HG02623 (cell line): ENCODE measurements around the gene PHC2.

ENCODE experiments used
- ATAC-seq: cut with Tn5 transposase; IDR thresholded peaks from one replicate; pipeline ENCODE4 v1.9.1; 2021; ENCODE audit warnings: moderate library complexity; ENCODE audit not compliant: unreplicated experiment

PHC2 gene

GRCh38 chr1:33424205-33424604 lies 6.7 kb downstream of the PHC2 start:
- ATAC-seq = no peak

DNA sequence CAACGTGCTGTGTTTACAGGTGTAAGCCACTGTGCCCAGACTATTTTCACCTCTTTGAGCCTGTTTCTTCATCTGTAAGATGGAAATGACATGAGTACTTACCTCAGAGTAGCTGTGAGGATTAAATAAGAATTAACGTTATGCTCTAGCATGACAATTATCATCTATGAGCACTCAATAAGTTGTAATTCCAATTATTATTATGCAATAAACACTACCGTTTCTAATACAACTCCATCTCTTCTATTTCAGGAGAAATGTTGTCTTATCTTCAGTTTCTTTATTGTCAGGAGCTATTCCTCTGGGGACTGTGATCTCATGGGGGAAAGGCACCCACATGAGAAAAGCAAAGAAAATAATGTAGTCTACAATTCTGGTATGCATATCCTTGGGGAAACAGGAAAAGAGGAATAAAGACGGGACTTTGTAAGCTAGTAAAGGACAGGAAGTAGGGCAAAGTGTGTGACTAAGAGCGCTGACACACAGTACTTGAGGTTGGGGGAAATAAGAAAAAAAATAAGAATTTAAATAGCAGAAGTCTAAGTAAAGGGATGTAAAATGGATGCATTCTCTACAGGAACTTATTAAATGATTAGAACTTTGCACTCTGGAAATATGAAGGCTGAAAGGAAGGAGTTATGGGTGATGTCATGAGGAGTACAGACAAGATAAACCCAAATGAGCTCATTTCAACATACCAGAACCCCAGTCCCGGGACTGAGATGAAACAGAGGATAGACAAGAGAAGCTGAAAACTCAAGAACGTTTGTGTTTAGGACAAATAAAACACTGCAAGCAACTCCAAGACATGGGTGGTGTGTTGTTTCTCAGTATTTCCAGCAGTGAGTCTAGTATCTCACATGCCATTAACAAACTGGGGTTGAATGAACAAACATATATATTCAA lies 9.8 kb downstream of the PHC2 start:
- ATAC-seq = no peak

GRCh38 chr1:33418811-33419210 lies 12.1 kb downstream of the PHC2 start:
- ATAC-seq = no peak

DNA sequence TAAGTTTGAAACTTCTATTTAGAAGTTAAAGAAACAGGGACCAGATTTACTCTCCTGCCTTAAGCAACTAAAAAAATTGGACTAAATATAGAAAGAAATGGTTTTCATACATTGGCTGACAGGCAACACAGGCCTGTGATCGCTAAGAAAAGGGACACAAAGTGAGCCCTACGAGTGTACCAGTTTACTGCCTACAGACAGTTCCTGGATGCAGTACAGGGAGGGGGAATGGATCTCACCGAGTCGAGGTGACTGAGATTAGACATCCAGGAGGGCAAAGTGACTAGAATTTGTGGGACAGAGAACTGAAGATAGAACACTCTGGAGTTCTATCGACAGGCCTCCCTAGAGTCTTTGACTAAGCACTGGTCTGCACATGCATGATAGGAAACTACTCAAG lies 16.0 kb downstream of the PHC2 start:
- ATAC-seq = no peak

DNA sequence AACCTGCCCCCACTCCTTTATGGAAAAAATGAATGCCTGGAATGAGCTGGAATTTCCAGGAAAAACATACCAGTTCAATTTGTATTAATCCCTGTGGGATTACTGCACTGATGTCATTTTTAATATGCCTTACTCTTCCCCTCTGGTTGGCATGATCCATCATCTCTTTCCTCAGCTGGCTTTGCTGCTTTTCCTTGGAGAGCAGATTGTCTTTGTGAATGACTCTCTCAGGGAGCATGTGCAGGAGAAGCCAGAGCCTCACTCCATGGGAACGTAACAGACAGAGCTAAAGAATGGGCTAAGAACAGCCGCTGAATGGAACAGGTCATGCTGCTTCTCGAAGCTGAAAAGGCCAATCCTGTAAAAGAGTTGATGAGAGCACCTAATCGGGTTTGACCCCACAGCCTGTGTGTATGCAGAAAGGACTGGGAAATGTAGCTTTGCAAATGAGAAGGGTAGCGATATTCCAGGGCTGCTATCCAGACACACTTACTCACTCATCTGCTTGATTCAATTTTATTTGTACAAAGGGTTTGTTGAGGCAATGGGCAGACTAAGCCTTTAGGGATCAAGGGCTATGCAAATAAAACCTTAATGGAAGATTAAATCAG lies 20.7 kb downstream of the PHC2 start:
- ATAC-seq = no peak

- no peak for ATAC-seq
These were observed 22.8 kb downstream of the PHC2 start for GRCh38 chr1:33408093-33408436.

DNA sequence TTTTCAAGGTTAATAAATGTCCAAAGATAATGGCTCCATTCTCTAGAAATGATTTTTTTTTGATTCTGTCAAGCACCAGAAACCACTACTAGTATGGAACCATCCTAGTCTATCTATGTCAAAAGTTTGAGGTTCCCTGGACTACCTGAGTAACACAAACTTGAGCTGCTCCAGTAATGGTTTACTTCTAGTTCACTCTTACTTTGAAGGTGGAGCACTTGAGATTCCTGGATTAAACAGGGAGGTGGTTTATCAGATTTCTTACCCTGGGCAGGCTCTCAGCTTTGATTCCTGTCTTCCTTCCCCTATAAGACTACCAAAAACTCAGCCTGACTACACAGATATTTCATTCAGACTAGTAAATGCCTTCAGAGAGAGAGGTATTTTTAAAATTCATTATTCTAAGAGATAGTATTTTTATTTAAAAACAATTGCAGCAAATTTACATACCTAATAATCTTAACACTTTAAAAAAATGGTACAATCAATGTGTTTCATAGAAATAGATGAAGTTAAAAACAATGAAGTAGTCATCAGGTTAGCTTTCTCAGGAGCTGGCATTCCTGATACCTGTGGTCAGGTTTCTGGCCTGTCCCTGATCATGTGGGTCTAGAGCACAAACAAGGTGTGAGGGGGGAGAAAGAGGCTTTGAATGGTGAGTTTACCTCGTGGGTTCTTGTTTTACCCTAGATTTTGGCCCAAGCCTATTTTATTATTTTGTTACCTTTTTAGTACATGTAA lies 23.4 kb downstream of the PHC2 start:
- ATAC-seq = no peak

GRCh38 chr1:33402206-33402605 lies 28.7 kb downstream of the PHC2 start:
- ATAC-seq = no peak

DNA sequence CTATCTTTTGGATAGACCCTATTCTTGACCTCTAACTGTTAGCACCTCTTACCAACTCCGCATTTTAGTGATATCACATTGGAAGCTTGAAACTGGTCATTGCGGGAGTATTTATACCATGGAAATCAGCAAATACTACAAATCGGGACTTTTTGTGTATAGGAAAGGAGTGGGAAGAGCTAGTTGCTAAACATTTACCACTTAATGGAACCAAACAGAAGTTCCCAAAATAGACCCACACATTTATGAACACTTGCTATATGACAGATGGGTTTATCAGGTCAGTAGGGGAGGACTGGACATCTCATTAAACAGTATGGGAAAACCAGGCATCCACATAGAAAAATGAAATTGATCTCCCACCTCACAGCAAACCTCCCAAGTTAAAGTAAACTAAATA lies 29.4 kb downstream of the PHC2 start:
- ATAC-seq = no peak

DNA sequence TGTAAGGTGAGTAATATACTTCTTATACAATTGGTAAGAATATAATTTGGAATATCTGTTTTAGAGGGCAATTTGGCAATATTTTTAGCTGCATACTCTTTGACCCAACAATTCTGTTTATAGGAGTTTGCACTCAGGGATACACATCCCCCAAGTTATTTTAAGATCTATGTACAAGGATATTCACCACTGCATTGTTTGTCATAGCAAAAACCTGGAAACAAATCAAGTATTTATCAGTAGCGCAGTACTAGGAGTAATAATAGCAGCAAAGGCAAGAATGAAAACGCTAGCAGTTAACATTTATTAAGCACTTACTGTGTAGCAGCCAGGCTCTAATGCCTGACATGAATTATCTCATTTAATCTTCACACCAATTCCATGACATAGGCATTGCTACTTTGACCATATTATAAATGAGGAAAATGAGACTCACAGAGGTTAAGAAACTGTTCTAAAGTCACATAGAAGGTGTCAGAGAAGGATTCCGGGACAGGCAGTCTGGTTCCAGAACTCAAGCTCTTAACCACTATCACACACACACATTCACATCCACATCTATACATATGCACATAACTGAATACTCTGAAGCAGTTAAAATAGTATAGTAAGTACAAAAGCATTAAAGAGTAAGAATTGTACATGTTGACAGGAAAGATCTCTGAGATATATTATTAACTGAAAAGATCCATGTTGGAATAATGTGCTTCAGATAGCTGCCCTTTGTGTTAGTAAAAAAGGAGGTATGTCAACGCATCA lies 30.6 kb downstream of the PHC2 start:
- ATAC-seq = no peak

DNA sequence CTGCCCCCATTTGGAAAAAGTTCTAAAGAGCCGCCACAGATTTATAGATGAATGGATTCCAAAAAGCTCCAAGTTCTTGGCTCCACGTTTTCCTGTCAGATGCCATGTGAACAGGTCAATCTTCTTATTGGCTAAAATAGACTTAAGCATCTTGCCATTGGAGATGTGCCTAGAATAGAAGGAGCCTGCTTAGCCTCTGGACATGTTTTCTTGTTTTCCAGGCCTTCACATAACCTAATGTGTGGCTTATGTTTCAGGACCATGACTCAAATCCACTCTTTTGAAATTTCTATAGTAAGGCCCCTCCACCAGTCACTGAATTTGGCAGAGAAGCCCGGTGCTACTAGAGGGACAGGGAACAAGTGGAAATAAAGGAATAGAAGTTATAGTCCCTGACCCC lies 31.5 kb downstream of the PHC2 start:
- no peak for ATAC-seq

DNA sequence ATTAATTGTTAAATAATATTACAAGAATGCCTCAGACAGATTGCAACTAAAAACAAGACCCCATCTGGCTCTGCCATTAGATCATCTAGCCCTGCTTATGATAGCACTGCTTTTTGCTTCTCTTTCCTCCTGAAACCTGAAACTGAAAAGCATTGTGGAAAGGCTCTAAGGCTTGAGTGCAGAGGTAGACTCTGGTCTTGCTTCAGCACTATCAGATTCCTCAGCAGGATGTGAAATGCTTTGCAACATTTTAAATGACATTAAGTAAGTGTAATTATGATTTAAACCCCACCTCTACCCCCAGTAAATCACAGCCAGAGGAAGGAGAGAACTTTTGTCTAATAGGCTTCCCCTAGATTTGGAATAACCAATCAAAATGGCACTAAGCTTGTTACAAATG lies 32.9 kb downstream of the PHC2 start:
- no peak for ATAC-seq

DNA sequence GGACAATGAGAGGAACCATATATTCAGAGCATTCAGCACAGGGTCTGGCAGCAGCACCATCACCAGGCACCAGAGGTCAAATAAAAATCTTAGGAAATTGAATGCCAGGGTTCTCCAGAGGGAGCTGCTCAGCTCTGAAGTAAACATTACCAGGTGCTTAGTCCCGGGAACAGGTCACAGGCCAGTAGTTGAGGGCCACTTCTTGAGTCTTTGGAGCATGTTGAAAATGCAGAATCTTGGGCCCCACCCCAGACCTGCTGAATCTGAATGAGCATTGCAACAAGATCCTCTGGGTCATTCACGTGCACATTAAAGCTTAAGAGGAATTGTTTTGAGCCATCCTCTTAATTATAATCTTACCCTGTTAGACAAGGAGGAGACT lies 33.8 kb downstream of the PHC2 start:
- ATAC-seq = no peak

DNA sequence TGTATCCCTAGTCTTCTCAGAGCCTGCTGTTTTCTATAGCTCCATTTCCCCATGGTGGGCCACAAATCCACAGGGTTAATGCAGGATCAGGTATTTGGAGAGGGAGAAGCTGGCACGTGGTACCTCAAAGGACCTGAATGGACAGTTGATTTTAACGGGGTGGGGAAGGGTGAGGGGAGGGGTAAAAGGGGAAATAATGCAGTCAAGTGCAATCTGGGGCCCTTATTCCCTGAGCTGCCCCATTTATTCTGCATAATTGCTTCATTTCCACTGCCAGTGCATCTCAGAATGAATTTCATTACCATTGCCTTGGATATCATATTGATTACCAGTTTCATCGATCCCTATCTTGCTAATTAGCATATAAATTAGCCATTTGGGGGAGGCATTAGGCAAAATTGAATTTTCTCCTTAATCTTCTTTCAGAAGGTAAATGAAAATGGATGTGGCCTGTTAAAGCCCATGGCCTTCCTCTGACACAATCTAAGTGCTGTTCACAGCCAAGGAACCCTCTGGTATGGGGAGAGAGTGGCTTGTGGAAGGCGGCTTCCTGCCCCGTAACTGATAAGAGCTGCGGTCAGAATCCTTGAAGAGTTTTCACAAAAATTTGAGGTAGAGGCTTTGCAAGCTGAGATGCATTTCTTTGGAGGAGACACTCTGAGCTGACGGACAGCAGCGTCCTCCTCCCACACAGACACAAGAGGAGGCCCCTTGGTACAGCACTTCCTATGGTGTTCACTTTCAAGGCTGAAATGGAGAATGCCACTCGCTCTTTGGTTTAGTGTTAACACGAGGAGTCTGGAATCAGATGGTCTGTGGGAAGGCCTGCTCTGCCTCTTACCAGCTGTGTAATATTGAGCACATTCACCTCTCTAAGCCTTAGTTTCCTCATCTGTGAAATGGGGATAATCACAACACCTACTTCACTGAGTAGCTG lies 34.4 kb downstream of the PHC2 start:
- ATAC-seq = no peak

DNA sequence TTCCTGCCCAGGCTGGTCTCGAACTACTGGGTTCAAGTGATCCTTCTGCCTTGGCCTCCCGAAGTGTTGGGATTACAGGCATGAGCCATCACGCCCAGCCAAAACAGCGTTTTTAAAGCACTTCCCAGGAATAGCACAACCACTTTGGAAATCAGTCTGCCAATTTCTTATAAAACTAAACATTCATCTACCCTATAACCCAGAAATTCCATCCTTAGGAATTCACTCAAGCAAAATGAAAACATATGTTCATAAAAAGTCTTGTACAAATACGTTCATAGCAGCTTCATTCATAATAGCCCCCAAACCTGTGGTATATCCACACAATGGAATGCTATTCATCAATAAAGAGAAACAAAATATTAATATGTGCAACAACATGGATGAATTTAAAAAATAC lies 36.1 kb downstream of the PHC2 start:
- ATAC-seq = no peak

DNA sequence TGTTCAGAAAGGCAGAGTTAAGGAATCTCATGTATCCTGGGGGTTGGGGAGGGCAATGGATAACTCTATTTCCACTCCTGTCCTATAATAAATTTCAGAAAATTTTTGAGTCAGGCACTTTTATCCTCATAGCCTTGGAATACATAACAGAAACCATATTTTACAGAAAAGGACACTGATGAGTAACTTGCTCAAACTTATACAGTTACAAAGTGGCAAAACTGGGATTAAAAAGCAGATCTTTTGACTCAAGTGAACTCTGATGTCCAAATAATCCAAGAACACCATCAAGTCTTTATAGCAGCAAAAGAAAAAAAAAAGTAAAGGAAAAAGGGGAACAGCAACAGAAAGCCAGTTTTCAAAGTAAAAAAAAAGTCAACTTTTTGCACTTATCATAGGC lies 36.9 kb downstream of the PHC2 start:
- no peak for ATAC-seq

- ATAC-seq = no peak
These were observed 37.4 kb downstream of the PHC2 start for GRCh38 chr1:33393524-33393923.

- no peak for ATAC-seq
These were observed 38.3 kb downstream of the PHC2 start for GRCh38 chr1:33392639-33393038.

- no peak for ATAC-seq
These were observed 38.7 kb downstream of the PHC2 start for GRCh38 chr1:33392206-33392605.

- no peak for ATAC-seq
These were observed 39.4 kb downstream of the PHC2 start for GRCh38 chr1:33391343-33392078.
